ENCODE measurements around the gene GHRHR.

GHRHR gene

GRCh38 chr7:31022117-31022516 lies 58.4 kb downstream of the GHRHR start:
- no peak for DNase-seq (ENCODE audit: low spot score)
- H3K4me3 ChIP-seq = no peak overlapping the region
- H3K27ac ChIP-seq = no peak overlapping the region
- TF ChIP-seq, protein P1, sequence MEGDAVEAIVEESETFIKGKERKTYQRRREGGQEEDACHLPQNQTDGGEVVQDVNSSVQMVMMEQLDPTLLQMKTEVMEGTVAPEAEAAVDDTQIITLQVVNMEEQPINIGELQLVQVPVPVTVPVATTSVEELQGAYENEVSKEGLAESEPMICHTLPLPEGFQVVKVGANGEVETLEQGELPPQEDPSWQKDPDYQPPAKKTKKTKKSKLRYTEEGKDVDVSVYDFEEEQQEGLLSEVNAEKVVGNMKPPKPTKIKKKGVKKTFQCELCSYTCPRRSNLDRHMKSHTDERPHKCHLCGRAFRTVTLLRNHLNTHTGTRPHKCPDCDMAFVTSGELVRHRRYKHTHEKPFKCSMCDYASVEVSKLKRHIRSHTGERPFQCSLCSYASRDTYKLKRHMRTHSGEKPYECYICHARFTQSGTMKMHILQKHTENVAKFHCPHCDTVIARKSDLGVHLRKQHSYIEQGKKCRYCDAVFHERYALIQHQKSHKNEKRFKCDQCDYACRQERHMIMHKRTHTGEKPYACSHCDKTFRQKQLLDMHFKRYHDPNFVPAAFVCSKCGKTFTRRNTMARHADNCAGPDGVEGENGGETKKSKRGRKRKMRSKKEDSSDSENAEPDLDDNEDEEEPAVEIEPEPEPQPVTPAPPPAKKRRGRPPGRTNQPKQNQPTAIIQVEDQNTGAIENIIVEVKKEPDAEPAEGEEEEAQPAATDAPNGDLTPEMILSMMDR (IDR thresholded peaks at IDR 0.05) = no peak

- no peak for DNase-seq (ENCODE audit: low spot score)
- H3K4me3 ChIP-seq = no peak overlapping the region
- H3K27ac ChIP-seq = no peak overlapping the region
- TF ChIP-seq, protein P1 (IDR thresholded peaks at IDR 0.05) = no peak
These were observed 59.0 kb downstream of the GHRHR start for GRCh38 chr7:31022726-31023125.

GRCh38 chr7:31023877-31024276 lies 60.1 kb downstream of the GHRHR start:
- TF ChIP-seq, protein P1 (IDR thresholded peaks at IDR 0.05) = no peak

GRCh38 chr7:31027161-31027965 lies 63.6 kb downstream of the GHRHR start:
- TF ChIP-seq, protein P1 (IDR thresholded peaks at IDR 0.05) = no peak
- H3K27ac ChIP-seq = no peak overlapping the region
- H3K4me3 ChIP-seq = peak overlapping the region; percentile 22
- DNase-seq (ENCODE audit: low spot score) = no peak

More at GRCh38 chr7:31023877-31024276, 60.1 kb downstream of the GHRHR start:
- Histone ChIP-seq H3K4me3 (no peak overlapping the region), H3K27ac (no peak overlapping the region)
- no peak for DNase-seq (ENCODE audit: low spot score)

DNA sequence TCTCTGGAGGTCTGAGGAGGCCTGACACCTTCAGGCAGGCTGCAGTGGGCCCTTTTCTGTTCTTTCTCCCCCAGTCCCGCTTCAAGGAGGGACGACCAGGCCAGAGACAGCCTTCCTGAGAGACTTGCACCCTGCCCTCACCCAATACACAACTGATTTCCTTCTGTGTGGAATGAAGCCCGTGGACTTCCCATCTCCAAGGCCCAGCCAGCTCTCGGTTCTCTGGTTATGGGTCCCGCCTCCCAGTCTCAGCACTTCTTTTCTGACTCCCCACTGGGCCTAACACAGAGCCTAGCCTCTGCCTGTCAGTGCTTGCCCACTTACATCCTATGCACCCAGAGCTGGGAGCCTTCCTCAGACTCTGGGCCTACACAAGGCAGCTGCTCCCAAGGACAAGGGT lies 64.3 kb downstream of the GHRHR start:
- Histone ChIP-seq H3K4me3 (no peak overlapping the region), H3K27ac (no peak overlapping the region)
- no peak for DNase-seq (ENCODE audit: low spot score)
- TF ChIP-seq, protein P1 (IDR thresholded peaks at IDR 0.05) = no peak

GRCh38 chr7:31028417-31028992 lies 64.8 kb downstream of the GHRHR start:
- Histone ChIP-seq H3K4me3 (no peak overlapping the region), H3K27ac (no peak overlapping the region)
- no peak for DNase-seq (ENCODE audit: low spot score)
- TF ChIP-seq, protein P1 (IDR thresholded peaks at IDR 0.05) = no peak
